Middle frontal gyrus (tissue), 1 donor: ENCODE data around the gene GOLGA8S.
"Not testable (repeated sequence)": the region's sequence is repeated elsewhere in the genome, so short reads cannot be mapped to it uniquely, and the experiment has no call there.

Experiments used
- DNase-seq: peaks from one replicate; pipeline ENCODE4 v3.0.0-alpha.2; 2015; ENCODE audit warnings: low spot score; ENCODE audit errors: extremely low spot score

The GOLGA8S gene

GRCh38 chr15:23397779-23398178, 43.2 kb downstream of the GOLGA8S start:
- no peak for DNase-seq

- DNase-seq = not testable (repeated sequence)
Observed at GRCh38 chr15:23398357-23398756, 43.8 kb downstream of the GOLGA8S start.

- DNase-seq = not testable (repeated sequence)
Observed at GRCh38 chr15:23399207-23399606, 44.7 kb downstream of the GOLGA8S start.

- DNase-seq = no peak
Observed at GRCh38 chr15:23401627-23402026, 47.1 kb downstream of the GOLGA8S start.

GRCh38 chr15:23402140-23402539, 47.6 kb downstream of the GOLGA8S start:
- DNase-seq = no peak

- no peak for DNase-seq
Observed at GRCh38 chr15:23402544-23402943, 48.0 kb downstream of the GOLGA8S start.

- DNase-seq = no peak
Observed at GRCh38 chr15:23403550-23403949, 49.0 kb downstream of the GOLGA8S start.

GRCh38 chr15:23411841-23412240, 57.3 kb downstream of the GOLGA8S start:
- DNase-seq = no peak

- DNase-seq = not testable (repeated sequence)
Observed at GRCh38 chr15:23412881-23413600, 58.5 kb downstream of the GOLGA8S start.
